Left lung (tissue), 10 donors: Measurements from ENCODE around the gene UHRF1. TPM values are rescaled to one million over a fixed set of nuclear protein-coding genes. Genes with fewer than 3 reads are reported as not detected.
A peak's percentile ranks its signal among the peaks of the same experiment; 100 is the strongest.

Source experiments
- ATAC-seq: fragments of 200-7000 bp; cut with Tn5 transposase; one replicate; pipeline ENCODE4 v1.9.1; 2020; ENCODE audit warnings: moderate library complexity
- DNase-seq, 4 donors: peaks; one replicate each; pipeline ENCODE4 v3.0.0-alpha.2; 2013 to 2020
- H3K27ac ChIP-seq, 2 donors: fragments of 200-600 bp; sonication (generic) in 1 of 2; one replicate each; pipeline versions ENCODE4 v1.5.0 to v1.8.0; 2020 to 2021
- H3K27me3 ChIP-seq, 2 donors: fragments of 200-600 bp; sonication (generic) in 1 of 2; one replicate each; pipeline versions ENCODE4 v1.5.0 to v1.8.0; 2020 to 2021
- H3K36me3 ChIP-seq, 2 donors: fragments of 200-600 bp; sonication (generic) in 1 of 2; one replicate each; pipeline versions ENCODE4 v1.5.0 to v1.8.0; 2020 to 2021
- H3K4me1 ChIP-seq, 2 donors: fragments of 200-600 bp; one replicate each; pipeline ENCODE4 v1.8.0; 2021
- H3K4me3 ChIP-seq, 2 donors: fragments of 200-600 bp; sonication (generic) in 1 of 2; one replicate each; pipeline versions ENCODE4 v1.5.0 to v1.8.0; 2020 to 2021; ENCODE audit warnings: mild to moderate bottlenecking in 1 of 2
- H3K9me3 ChIP-seq, 2 donors: fragments of 200-600 bp; sonication (generic) in 1 of 2; one replicate each; pipeline versions ENCODE4 v1.5.0 to v1.8.0; 2020 to 2021
- intact Hi-C, 2 donors: fragments of 100-400 bp; cut with DNase I; formaldehyde crosslinking; loops; one replicate each; pipeline versions ENCODE4 v1.11.2 to v1.14.2; 2022
- polyA plus RNA-seq, 6 donors: library from polyadenylated mRNA; unstranded; fragments of 120-200 nt; gene quantifications; one replicate each; pipeline ENCODE4 v1.2.1, GENCODE V29; 2013; ENCODE audit not compliant: insufficient read length in 6 of 6
- total RNA-seq, 2 donors: library from RNA; stranded (reverse); fragmentation: NEBNext Ultra II Directional; extraction: Animal tissue kit (Norgen Biotek cat#: 25700); gene quantifications; one replicate each; pipeline ENCODE4 v1.2.1, GENCODE V29; 2021
- TF ChIP-seq, protein P1 (sequence below), 2 donors: fragments of 200-600 bp; sonication (generic) in 1 of 2; IDR thresholded peaks; one replicate each; pipeline versions ENCODE4 v1.5.0 to v1.8.0; 2021; ENCODE audit warnings: antibody characterized with exemption in 2 of 2
- donor health status: DM: no; HTN: yes; CAD: no.
- donor health status: DM: no; HTN: no; CAD: no.

The UHRF1 gene
- total and polyA plus RNA-seq, 8 donors = 14.2 to 30.2 (median 21.7) TPM

DNA sequence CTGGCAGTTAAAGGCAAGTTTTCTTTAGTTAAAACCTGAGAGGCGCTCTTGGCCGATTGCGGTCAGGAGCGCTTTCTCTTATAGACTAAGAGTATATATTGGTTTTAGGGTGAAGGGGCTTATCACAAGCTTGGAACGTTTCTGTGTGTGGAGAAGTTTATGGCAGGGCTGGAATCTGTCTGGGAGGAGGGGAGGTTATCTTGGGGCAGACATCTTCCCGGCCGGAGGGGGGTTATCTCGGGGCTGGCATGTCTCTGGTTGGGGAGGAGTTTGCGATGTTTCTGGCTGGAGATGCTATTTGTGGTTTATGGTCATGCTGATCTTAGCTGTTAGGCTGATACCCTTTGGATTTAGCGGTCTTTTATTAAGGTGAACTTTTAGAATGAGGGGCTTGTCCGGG lies 78.0 kb downstream of the UHRF1 start:
- TF ChIP-seq, protein P1, sequence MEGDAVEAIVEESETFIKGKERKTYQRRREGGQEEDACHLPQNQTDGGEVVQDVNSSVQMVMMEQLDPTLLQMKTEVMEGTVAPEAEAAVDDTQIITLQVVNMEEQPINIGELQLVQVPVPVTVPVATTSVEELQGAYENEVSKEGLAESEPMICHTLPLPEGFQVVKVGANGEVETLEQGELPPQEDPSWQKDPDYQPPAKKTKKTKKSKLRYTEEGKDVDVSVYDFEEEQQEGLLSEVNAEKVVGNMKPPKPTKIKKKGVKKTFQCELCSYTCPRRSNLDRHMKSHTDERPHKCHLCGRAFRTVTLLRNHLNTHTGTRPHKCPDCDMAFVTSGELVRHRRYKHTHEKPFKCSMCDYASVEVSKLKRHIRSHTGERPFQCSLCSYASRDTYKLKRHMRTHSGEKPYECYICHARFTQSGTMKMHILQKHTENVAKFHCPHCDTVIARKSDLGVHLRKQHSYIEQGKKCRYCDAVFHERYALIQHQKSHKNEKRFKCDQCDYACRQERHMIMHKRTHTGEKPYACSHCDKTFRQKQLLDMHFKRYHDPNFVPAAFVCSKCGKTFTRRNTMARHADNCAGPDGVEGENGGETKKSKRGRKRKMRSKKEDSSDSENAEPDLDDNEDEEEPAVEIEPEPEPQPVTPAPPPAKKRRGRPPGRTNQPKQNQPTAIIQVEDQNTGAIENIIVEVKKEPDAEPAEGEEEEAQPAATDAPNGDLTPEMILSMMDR (IDR thresholded peaks at IDR 0.05) = no peak
- intact Hi-C loops = no loop called here
- H3K9me3 ChIP-seq = no peaks in the 10 kb centered on the region
- H3K36me3 ChIP-seq = peaks cover 0 to 9% of the 10 kb centered on the region in 2 donors
- DNase-seq (no peak), ATAC-seq (no peak)
- peaks cover 5 to 39% of the 10 kb centered on the region in 2 donors for H3K4me1 ChIP-seq
- H3K4me3 ChIP-seq = no peak overlapping the region
- H3K27ac ChIP-seq = no peak overlapping the region
- no peaks in the 10 kb centered on the region for H3K27me3 ChIP-seq

DNA sequence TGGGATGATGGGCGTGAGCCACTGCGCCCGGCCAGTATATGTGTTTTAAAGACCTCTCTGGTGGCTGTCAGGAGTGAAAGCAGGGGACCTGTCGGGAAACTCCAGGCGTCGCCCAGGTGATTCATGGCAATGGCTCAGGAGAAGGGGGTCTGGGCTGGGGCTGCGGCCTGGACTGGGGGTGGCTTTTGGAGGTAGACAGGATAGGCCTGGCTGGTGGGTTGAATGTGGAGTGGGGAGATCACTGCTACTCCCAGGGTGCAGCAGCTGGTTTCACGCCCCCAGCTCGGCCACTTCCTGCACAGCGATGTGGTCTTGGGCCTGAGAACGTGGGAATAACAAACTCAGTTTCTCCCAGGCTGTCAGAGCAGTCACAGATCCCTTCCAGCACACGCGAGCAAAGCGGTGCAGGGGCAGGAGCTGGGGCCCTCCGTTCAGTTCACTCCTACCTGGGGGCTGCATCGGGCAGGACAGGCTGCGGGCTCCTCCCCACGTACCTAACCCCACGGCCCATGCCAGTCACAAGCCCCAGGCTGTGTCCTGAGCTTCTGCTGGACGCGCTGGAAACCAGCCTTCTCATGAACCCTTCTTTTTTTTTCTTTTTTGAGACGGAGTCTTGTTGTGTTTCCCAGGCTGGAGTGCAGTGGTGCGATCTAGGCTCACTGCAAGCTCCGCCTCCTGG lies 78.5 kb downstream of the UHRF1 start:
- TF ChIP-seq, protein P1 (IDR thresholded peaks at IDR 0.05) = no peak
- no peaks in the 10 kb centered on the region for H3K9me3 ChIP-seq
- peaks cover 0 to 9% of the 10 kb centered on the region in 2 donors for H3K36me3 ChIP-seq
- peaks cover 5 to 39% of the 10 kb centered on the region in 2 donors for H3K4me1 ChIP-seq
- ATAC-seq = no peak
- no peak overlapping the region for H3K4me3 ChIP-seq
- no peaks in the 10 kb centered on the region for H3K27me3 ChIP-seq
- intact Hi-C loops = no loop called here
- no peak for DNase-seq
- no peak overlapping the region for H3K27ac ChIP-seq

DNA sequence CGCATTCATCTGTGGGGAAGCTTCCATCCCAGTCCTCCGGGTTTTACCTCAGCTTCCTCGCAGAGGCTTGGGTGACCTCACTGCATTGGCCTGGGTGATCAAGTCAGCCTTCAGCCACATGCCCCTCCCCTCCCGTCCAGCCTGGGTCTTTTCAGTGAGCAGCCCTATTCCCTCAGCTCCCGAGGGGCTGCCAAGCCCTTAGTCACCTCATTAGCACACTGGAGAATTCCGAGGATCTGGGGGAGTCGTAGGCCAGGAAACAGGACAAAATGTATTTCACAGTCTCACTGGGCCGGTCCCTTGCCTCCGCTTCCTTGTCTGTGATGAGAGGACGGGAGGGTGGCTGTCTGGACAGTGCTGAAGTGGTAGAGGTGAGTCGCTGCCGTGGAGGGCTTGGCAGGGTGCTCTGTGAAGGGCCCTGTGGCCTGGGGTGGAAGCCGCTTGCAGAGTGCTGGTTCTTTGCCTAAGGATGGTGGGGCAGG lies 79.5 kb downstream of the UHRF1 start:
- Histone ChIP-seq H3K27ac (peak overlapping the region in 1 of 2 donors; percentile 23), H3K4me1 (peaks cover 5 to 34% of the 10 kb centered on the region in 2 donors), H3K27me3 (no peaks in the 10 kb centered on the region), H3K9me3 (no peaks in the 10 kb centered on the region), H3K36me3 (peaks cover 0 to 5% of the 10 kb centered on the region in 2 donors), H3K4me3 (no peak overlapping the region)
- peak; percentile 75 for ATAC-seq
- DNase-seq = peak in 2 of 4 donors; percentile 62 to 79
- TF ChIP-seq, protein P1 (IDR thresholded peaks at IDR 0.05) = no peak
- intact Hi-C loops = no loop called here

DNA sequence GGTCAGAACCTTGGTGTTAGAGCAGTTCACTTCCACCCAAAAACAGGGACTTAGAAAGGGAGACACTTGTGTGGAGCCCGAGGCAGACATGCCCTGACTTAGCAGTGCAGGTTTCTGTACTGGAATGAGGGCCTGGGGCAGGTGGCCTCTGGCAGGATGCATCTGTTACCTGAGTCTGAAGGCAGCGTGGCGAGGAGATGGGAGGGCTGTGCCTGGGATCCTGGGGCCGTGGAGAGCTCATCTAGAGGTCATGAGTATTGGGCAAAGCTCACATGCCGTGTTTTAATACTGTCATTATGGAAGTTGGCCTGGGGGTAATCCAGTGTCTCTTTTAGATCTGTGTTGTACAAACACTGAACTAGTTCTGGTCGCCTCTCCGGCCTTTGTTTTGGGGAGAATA lies 81.0 kb downstream of the UHRF1 start:
- ATAC-seq (no peak), DNase-seq (no peak)
- intact Hi-C loops = no loop called here
- Histone ChIP-seq H3K9me3 (no peaks in the 10 kb centered on the region), H3K36me3 (peaks cover 0 to 5% of the 10 kb centered on the region in 2 donors), H3K27me3 (no peaks in the 10 kb centered on the region), H3K4me1 (peaks cover 5 to 26% of the 10 kb centered on the region in 2 donors), H3K4me3 (no peak overlapping the region), H3K27ac (no peak overlapping the region)
- TF ChIP-seq, protein P1 (IDR thresholded peaks at IDR 0.05) = no peak

DNA sequence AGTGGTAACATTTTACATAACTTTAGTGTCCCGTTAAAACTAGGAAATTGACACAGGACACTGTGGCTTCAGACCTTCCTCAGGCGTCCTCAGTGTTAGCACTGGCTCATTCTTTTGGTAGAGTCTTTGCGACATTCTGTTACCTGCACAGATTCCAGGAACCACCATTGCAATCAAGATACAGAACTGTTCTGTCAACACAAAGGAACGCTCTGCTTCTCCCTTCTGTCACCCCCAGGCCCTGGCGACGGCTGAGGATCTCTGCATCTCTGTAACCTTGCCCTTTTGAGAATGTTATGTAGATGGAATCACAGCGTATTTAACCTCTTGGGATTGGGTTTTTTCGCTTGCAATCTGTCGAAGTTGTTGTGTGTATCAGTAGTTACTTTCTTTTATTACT lies 82.2 kb downstream of the UHRF1 start:
- peaks cover 0 to 12% of the 10 kb centered on the region in 2 donors for H3K36me3 ChIP-seq
- no peak for ATAC-seq
- H3K4me3 ChIP-seq = no peak overlapping the region
- TF ChIP-seq, protein P1 (IDR thresholded peaks at IDR 0.05) = no peak
- H3K27me3 ChIP-seq = no peaks in the 10 kb centered on the region
- no peak for DNase-seq
- H3K4me1 ChIP-seq = peaks cover 5 to 26% of the 10 kb centered on the region in 2 donors
- H3K27ac ChIP-seq = no peak overlapping the region
- intact Hi-C loops = no loop called here
- H3K9me3 ChIP-seq = no peaks in the 10 kb centered on the region
